ENCODE measurements around the gene CEP131.

Gene CEP131

DNA sequence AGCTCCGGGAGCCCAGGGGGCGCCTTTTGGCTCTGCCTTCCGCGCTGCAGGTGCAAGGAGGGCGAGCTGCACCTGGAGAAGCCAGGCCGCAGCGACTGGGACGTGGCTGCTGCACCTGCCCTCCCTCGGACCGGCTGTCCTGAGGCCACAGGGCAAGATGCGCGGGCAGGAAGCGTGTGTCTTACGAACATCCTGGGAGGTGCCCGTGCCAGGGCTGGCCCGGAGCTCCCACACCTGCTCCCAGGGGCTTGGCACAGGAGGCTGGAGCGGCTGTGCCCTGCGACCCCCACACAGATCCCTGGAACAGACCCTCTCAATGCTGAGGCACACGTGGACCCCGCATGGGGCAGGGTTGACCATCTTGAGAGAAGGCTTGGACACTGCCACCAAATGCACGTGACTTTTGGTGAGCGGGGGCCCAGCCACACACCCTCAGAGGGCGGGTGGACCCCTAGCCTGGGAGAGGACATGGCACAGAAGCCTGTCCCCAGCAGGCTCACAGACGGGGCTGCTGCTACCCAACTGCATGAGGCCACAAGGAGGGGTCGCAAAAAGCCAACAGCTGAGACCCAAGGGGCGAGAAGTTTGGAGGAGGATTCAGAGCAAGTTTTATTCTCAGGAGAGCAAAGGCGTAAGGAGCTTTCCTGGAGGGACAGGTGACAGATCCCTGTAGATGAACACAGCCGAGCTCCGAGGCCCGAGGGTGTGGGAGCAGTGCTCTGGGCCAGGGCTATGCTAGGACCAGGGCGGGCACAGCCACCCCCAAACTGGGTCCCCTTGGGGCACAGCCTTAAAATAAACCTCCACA is 27.7 kb upstream of the CEP131 start:
- H3K9ac ChIP-seq = no peak overlapping the region
- H3K4me3 ChIP-seq (ENCODE audit: low read depth, low read length) = no peak overlapping the region
- peaks cover 11% of the 10 kb centered on the region for H3K4me1 ChIP-seq
- TF ChIP-seq CTCF (IDR thresholded peaks at IDR 0.05) = no peak
- no peak overlapping the region for H3K27ac ChIP-seq
- H3K79me2 ChIP-seq = peaks cover 11% of the 10 kb centered on the region
- H3K9me3 ChIP-seq (ENCODE audit: control insufficient read depth, low read length) = no peaks in the 10 kb centered on the region
- H3K36me3 ChIP-seq (ENCODE audit: control insufficient read depth, insufficient read depth, low read length) = no peaks in the 10 kb centered on the region
- H2AFZ ChIP-seq = no peak overlapping the region
- H3K4me2 ChIP-seq (ENCODE audit: low read length) = no peak overlapping the region
- no peaks in the 10 kb centered on the region for H3K27me3 ChIP-seq (ENCODE audit: control insufficient read depth, insufficient read depth, low read length)

GRCh38 chr17:81249223-81250040 is 26.7 kb upstream of the CEP131 start:
- no peak overlapping the region for H3K27ac ChIP-seq
- no peak overlapping the region for H3K4me2 ChIP-seq (ENCODE audit: low read length)
- no peak overlapping the region for H3K9ac ChIP-seq
- no peaks in the 10 kb centered on the region for H3K9me3 ChIP-seq (ENCODE audit: control insufficient read depth, low read length)
- peaks cover 4% of the 10 kb centered on the region for H3K4me1 ChIP-seq
- no peak overlapping the region for H3K4me3 ChIP-seq (ENCODE audit: low read depth, low read length)
- no peak overlapping the region for H2AFZ ChIP-seq
- H3K36me3 ChIP-seq (ENCODE audit: control insufficient read depth, insufficient read depth, low read length) = no peaks in the 10 kb centered on the region
- TF ChIP-seq CTCF (IDR thresholded peaks at IDR 0.05) = no peak
- peaks cover 11% of the 10 kb centered on the region for H3K79me2 ChIP-seq
- H3K27me3 ChIP-seq (ENCODE audit: control insufficient read depth, insufficient read depth, low read length) = no peaks in the 10 kb centered on the region

- Histone ChIP-seq H3K27ac (no peak overlapping the region), H3K36me3 (ENCODE audit: control insufficient read depth, insufficient read depth, low read length) (no peaks in the 10 kb centered on the region)
- no peak for TF ChIP-seq CTCF (IDR thresholded peaks at IDR 0.05)
Measured at GRCh38 chr17:81248649-81249048, 25.9 kb upstream of the CEP131 start.

DNA sequence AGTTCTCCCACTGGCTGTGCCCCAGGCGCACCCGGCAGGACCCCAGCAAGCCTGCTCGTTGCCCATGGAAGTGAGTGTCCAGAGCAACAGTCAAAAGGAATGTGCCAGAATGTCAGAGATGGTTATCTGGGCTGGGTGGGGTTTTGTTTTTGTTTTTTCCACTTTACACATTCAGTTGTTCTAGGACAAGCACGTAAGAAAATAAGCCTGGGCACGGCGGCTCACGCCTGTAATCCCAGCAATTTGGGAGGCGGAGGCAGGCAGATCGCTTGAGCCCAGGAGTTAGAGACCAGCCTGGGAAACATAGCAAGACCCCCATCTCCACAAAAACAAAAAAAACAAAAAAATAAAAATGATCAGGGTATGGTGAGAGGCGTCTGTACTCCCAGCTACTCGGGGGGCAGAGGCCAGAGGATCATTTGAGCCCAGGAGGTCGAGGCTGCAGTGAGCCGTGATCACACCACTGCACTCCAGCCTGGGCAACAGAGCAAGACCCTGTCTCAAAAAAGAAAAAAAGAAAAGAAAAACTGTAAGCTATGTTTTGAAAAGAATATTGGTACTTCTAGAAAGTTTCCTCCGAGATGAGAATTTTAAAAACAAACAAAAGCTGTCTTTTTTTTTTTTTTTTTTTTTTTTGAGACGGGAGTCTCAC is 24.7 kb upstream of the CEP131 start:
- no peaks in the 10 kb centered on the region for H3K36me3 ChIP-seq (ENCODE audit: control insufficient read depth, insufficient read depth, low read length)
- no peak overlapping the region for H3K27ac ChIP-seq
- H3K27me3 ChIP-seq (ENCODE audit: control insufficient read depth, insufficient read depth, low read length) = no peaks in the 10 kb centered on the region
- H3K4me1 ChIP-seq = no peaks in the 10 kb centered on the region
- no peak overlapping the region for H2AFZ ChIP-seq
- H3K9me3 ChIP-seq (ENCODE audit: control insufficient read depth, low read length) = no peaks in the 10 kb centered on the region
- TF ChIP-seq CTCF (IDR thresholded peaks at IDR 0.05) = no peak
- no peak overlapping the region for H3K9ac ChIP-seq
- no peak overlapping the region for H3K4me2 ChIP-seq (ENCODE audit: low read length)
- H3K79me2 ChIP-seq = peaks cover 6% of the 10 kb centered on the region
- H3K4me3 ChIP-seq (ENCODE audit: low read depth, low read length) = no peak overlapping the region

More at GRCh38 chr17:81248649-81249048, 25.9 kb upstream of the CEP131 start:
- no peaks in the 10 kb centered on the region for H3K9me3 ChIP-seq (ENCODE audit: control insufficient read depth, low read length)
- H3K9ac ChIP-seq = no peak overlapping the region
- no peak overlapping the region for H3K4me2 ChIP-seq (ENCODE audit: low read length)
- peaks cover 7% of the 10 kb centered on the region for H3K79me2 ChIP-seq
- no peak overlapping the region for H2AFZ ChIP-seq
- no peaks in the 10 kb centered on the region for H3K27me3 ChIP-seq (ENCODE audit: control insufficient read depth, insufficient read depth, low read length)
- no peaks in the 10 kb centered on the region for H3K4me1 ChIP-seq
- H3K4me3 ChIP-seq (ENCODE audit: low read depth, low read length) = no peak overlapping the region

All from parathyroid adenoma (tissue), 2 donors.